GM12872 (cell line): ENCODE measurements around the gene LST1.

Experiments
- TF ChIP-seq, protein P1 (sequence below): IDR thresholded peaks from 3 replicates; pipeline ENCODE4 v1.5.1; 2011; ENCODE audit warnings: low read depth, mild to moderate bottlenecking, low read length, moderate library complexity; ENCODE audit not compliant: insufficient read depth

Gene LST1

DNA sequence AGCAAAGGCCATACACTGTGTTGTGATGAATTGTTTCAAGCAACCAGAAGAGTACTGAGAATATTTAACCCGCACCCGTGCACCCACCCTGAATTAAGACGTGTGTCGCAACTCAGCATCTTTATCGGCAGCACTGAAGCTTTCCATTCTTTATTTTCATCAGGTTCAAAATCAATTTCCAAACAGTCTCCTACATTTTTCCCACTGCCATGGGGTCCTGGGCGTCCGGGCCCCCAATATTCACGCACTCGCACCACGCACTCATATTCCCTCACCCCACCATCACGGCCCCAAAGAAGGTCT is 5.7 kb upstream of the LST1 start:
- TF ChIP-seq, protein P1, sequence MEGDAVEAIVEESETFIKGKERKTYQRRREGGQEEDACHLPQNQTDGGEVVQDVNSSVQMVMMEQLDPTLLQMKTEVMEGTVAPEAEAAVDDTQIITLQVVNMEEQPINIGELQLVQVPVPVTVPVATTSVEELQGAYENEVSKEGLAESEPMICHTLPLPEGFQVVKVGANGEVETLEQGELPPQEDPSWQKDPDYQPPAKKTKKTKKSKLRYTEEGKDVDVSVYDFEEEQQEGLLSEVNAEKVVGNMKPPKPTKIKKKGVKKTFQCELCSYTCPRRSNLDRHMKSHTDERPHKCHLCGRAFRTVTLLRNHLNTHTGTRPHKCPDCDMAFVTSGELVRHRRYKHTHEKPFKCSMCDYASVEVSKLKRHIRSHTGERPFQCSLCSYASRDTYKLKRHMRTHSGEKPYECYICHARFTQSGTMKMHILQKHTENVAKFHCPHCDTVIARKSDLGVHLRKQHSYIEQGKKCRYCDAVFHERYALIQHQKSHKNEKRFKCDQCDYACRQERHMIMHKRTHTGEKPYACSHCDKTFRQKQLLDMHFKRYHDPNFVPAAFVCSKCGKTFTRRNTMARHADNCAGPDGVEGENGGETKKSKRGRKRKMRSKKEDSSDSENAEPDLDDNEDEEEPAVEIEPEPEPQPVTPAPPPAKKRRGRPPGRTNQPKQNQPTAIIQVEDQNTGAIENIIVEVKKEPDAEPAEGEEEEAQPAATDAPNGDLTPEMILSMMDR, result no peak

DNA sequence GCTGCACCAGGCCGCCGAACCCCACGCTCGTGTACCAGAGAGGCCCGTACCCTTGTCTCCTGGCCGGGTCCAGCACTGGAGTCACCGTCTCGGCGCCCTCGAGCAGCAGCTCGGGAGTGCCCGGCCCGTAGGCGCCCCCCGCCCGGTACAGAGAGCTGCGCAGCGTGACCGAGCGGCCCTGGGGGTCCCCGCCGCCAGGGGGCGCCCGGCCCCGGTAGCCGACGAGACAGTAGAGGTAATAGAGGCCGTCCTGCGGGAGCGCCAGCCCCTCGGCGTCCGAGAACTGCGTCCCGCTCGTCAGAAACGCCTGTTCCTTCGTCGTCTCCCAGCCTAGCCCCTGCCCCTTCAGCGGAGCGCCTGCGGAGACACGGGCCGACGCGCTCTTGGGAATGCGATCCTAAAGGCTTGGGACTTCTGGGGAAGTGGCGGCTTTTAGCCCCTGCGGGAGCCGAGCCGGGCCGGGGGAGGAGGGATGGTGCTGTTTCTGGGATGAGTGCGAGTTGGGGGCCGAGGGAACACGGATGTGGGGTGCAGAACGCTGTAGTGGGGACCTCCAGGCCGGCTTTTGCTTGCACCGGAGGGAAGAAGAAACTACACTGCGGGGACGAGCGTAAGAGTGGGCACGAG is 5.2 kb upstream of the LST1 start:
- TF ChIP-seq, protein P1, result peak; percentile 93

DNA sequence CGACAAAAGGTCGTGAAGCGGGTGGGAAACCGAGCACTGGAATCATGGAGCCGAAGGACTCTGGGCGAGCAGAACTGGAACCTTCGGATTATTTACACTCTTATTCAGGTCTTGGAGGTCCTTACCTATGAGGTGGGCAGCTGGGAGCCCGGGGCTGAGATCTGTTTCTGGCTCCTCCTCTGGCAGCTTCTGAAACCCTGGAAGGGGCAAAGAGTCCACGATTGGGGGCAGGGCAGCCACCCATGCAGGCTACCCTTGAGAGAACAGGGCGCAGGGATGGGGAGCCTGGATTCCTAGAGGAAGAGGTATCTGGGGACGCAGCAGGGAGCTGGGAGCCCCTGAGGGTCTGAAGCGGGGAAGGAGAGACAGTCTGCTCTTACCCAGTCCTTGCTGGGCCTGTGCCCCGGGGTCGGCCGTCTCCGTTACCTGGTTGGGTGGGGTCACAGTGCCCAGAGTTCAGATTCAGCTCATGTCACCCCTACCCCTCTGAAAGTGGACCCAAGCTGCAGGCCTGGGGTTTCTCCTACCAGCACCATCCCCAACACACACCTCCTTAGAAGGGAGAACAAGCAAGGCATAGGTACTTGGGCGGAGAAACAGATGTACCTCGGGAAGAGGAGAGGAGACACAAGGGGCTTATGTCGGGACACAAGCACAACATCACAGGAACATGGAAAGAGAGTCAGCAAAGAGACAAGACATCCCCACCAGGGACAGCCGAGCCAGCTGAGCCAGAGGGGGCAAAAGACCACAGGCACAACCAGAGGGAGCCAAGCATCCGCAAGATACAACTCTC is 4.4 kb upstream of the LST1 start:
- TF ChIP-seq, protein P1, result no peak

DNA sequence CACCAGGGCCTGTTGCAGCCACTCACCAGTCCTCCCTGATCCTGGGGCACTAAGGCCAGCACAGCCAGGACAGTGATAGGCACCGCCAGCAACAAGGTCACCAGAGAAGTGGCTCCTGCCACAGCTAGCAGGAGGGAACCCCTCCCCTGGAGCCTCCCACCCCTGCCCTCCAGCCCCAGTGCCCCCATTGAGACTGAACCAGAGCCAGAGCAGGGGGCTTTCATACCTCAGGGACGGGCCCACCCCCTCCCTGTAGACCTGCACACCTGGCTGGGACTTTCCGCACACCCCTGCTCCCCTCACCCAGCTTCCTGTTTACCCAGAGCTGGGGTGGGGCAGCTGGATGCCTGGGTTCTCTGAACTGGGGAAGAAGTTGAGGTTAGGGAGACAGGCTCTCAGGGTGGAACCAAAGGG is 3.8 kb upstream of the LST1 start, which contains the start of gene LTB:
TSS of gene LTB (minus strand) at position 195 of the 414 bp plus-strand sequence. CDS start at position 188, 7 bp downstream.
- TF ChIP-seq, protein P1, result 0 out of 3 replicates have a peak, but pooled peaks have one; percentile 3

DNA sequence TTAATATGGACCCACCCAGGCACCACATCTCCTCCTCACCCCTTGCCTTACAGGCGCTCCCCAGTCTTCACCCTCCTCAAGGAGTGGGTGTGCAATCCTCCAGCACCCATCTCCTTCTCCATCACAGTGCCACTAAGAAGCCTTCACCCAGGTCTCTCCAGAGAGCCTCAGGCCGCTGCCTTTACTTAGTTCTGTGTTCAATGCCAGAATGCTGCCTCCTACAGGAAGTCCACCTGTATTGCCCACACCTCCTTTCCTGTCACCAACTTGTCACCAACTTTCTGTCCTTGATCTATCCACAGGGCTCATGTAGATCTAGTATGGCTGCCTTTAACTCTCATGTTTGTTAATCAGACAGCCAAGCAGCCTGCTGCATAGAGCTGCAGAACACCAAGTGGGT is 586 bp upstream of the LST1 start:
- TF ChIP-seq, protein P1, result peak; percentile 89

DNA sequence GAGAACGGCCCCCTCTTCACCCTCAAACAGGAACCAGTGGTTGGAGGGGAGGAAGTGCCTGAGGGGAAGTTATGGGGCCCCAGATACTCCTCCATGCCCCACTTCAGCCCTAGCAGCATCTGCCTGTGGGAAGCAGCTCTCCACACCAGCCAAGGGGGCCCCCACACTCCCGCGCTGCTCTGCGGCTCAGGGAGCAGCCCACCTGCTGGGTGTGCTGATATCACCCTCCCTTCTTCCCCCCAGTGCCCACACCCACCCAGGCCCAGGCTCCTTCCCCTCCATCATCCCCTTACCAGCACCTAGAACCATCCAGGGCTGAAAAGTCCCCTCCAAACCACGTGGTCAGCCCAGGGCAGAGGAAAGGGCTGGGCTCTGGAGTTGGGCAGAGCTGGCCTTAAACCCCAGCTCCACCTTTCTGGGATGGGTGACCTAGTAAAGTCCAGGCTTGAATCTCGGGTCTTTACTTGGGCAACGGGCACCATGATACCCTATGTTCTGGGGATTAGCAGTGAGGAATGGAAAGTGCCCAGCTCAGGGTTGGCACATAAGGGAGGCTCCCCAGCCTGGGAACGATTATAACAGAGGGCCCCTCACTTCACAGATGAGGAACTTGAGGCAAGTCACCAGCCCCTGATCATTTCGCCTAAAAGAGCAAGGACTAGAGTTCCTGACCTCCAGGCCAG is 663 bp downstream of the LST1 start:
- TF ChIP-seq, protein P1, result no peak
